ENCODE results near the gene SGO2. TPM values are rescaled to one million over a fixed set of nuclear protein-coding genes. Genes with fewer than 3 reads are reported as not detected.

SGO2 gene
- total and polyA plus RNA-seq, 9 of the 15 experiments (the other 6 are each of a cell fraction or from before 2014, with no cell fraction given): 14.5 to 25.9 (median 16.6) TPM

DNA sequence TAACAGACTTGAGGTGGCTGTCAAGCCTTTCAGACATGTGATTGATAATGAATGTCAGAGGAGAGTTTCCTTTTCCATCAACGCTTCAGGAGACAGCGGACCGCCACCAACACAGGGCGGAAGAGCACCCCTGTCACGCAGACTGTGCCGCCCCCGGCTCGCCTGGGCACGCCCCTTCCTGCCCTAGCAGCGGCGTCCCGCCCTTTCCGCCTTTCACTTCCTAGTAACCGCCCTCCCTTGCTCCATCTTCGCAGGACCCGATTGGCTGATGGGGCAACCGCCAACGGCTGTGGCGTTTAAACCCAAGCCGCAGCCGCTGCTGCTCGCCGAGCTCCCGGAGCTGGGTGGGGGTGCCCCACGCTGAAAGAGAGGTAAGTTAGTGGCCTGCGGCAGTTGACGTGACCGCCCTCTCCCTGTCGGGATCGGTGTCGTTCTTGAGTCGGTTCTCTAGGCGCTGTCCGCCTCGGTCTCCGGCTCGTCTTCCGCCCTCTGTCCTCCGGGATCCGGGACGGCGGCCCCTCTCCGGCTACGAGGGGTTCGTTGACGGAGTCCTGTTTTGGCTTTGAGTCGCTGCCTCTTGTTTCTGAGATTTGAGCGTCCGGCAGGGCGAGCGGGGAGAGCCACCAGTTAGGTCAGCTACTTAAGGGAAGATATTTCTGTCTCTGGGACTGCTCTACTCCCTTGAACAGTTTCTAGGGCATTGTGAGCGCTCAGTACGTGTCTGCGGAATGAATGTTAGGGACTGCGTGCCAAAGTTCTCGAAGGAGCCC is at the start of gene SGO2 (continued):
- TF ChIP-seq, protein P1, sequence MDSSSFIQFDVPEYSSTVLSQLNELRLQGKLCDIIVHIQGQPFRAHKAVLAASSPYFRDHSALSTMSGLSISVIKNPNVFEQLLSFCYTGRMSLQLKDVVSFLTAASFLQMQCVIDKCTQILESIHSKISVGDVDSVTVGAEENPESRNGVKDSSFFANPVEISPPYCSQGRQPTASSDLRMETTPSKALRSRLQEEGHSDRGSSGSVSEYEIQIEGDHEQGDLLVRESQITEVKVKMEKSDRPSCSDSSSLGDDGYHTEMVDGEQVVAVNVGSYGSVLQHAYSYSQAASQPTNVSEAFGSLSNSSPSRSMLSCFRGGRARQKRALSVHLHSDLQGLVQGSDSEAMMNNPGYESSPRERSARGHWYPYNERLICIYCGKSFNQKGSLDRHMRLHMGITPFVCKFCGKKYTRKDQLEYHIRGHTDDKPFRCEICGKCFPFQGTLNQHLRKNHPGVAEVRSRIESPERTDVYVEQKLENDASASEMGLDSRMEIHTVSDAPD (CRISPR knock-in tag; IDR thresholded peaks at IDR 0.05): no peak
- TF ChIP-seq BRF1 (IDR thresholded peaks at IDR 0.05; ENCODE audit: borderline replicate concordance, extremely low read depth, insufficient read length): no peak
- TF ChIP-seq ZNF766 (CRISPR knock-in tag; conservative IDR thresholded peaks at IDR 0.05): no peak
- TF ChIP-seq ARID1B (IDR thresholded peaks at IDR 0.05): no peak
- peak; percentile 88 for TF ChIP-seq EP400 (IDR thresholded peaks at IDR 0.05)
- no peak for TF ChIP-seq ZNF668 (CRISPR knock-in tag; IDR thresholded peaks at IDR 0.05)
- TF ChIP-seq ATF7 (IDR thresholded peaks at IDR 0.05): peak; percentile 66; the same call in 1 of the 2 replicates
- no peak for TF ChIP-seq TRIM24 (IDR thresholded peaks at IDR 0.05)
- peak; percentile 84 for TF ChIP-seq ELF2 (CRISPR knock-in tag; IDR thresholded peaks at IDR 0.05)
- no peak for TF ChIP-seq ZNF586 (CRISPR knock-in tag; conservative IDR thresholded peaks at IDR 0.05)
- TF ChIP-seq HNRNPLL (IDR thresholded peaks at IDR 0.05; ENCODE audit: low read depth, low read length, poor library complexity, severe bottlenecking): peak; percentile 97
- peak; percentile 69 for TF ChIP-seq KDM5B (IDR thresholded peaks at IDR 0.05; ENCODE audit: insufficient replicate concordance, low read depth, low read length)
- TF ChIP-seq CREB1 (IDR thresholded peaks at IDR 0.05): no peak; the same call in 1 of the 2 replicates
- peak; percentile 73; the same call in 1 of the 2 replicates for TF ChIP-seq CREB1 (CRISPR knock-in tag; IDR thresholded peaks at IDR 0.05)
- TF ChIP-seq, protein P2, sequence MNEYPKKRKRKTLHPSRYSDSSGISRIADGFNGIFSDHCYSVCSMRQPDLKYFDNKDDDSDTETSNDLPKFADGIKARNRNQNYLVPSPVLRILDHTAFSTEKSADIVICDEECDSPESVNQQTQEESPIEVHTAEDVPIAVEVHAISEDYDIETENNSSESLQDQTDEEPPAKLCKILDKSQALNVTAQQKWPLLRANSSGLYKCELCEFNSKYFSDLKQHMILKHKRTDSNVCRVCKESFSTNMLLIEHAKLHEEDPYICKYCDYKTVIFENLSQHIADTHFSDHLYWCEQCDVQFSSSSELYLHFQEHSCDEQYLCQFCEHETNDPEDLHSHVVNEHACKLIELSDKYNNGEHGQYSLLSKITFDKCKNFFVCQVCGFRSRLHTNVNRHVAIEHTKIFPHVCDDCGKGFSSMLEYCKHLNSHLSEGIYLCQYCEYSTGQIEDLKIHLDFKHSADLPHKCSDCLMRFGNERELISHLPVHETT (CRISPR knock-in tag; conservative IDR thresholded peaks at IDR 0.05 in 1 of 2, IDR thresholded peaks at IDR 0.05 in 1 of 2): peak in 1 of 2 experiments; percentile 54; a peak in 1 of 4 replicates
- TF ChIP-seq JUNB (CRISPR knock-in tag; conservative IDR thresholded peaks at IDR 0.05): no peak
- TF ChIP-seq ZNF133 (CRISPR knock-in tag; IDR thresholded peaks at IDR 0.05): no peak
- no peak for TF ChIP-seq ZNF212 (CRISPR knock-in tag; IDR thresholded peaks at IDR 0.05)
- peak; percentile 74; the same call in 1 of the 2 replicates for TF ChIP-seq PHF8 (IDR thresholded peaks at IDR 0.05; ENCODE audit: borderline replicate concordance, low read length)
- TF ChIP-seq HDAC1 (IDR thresholded peaks at IDR 0.05): peak in 1 of 2 experiments; percentile 93; a peak in 2 of 4 replicates
- no peak for TF ChIP-seq ZNF589 (CRISPR knock-in tag; IDR thresholded peaks at IDR 0.05; ENCODE audit: low read depth)
- TF ChIP-seq NR2C2 (CRISPR knock-in tag; IDR thresholded peaks at IDR 0.05): 0 out of 2 replicates have a peak, but pooled peaks have one; percentile 51
- peak; percentile 48; the same call in 1 of the 2 replicates for TF ChIP-seq NR2C2 (tag; IDR thresholded peaks at IDR 0.05)
- TF ChIP-seq ZNF354B (CRISPR knock-in tag; IDR thresholded peaks at IDR 0.05): no peak
- TF ChIP-seq SRF (CRISPR knock-in tag; IDR thresholded peaks at IDR 0.05): 0 out of 4 replicates have a peak, but pooled peaks of 1 of the 2 experiments have one; percentile 22
- no peak for TF ChIP-seq CCAR2 (IDR thresholded peaks at IDR 0.05; ENCODE audit: low read depth, low read length)

Measured in K562 (cell line).